DND-41 (cell line): Measurements from ENCODE around the gene ZNF211.

Experiments
- EZH2 ChIP-seq: IDR thresholded peaks from 3 replicates; pipeline ENCODE4 v1.6.1; 2012; ENCODE audit warnings: borderline replicate concordance, low read depth, mild to moderate bottlenecking, moderate library complexity, low read length, inconsistent platforms; ENCODE audit not compliant: severe bottlenecking
- TF ChIP-seq, protein P1 (sequence below): IDR thresholded peaks from 2 replicates; pipeline ENCODE4 v1.5.1; 2012; ENCODE audit warnings: borderline replicate concordance, low read length, moderate library complexity, mild to moderate bottlenecking; ENCODE audit not compliant: poor library complexity, severe bottlenecking; ENCODE audit errors: extremely low read depth

- TF ChIP-seq, protein P1, sequence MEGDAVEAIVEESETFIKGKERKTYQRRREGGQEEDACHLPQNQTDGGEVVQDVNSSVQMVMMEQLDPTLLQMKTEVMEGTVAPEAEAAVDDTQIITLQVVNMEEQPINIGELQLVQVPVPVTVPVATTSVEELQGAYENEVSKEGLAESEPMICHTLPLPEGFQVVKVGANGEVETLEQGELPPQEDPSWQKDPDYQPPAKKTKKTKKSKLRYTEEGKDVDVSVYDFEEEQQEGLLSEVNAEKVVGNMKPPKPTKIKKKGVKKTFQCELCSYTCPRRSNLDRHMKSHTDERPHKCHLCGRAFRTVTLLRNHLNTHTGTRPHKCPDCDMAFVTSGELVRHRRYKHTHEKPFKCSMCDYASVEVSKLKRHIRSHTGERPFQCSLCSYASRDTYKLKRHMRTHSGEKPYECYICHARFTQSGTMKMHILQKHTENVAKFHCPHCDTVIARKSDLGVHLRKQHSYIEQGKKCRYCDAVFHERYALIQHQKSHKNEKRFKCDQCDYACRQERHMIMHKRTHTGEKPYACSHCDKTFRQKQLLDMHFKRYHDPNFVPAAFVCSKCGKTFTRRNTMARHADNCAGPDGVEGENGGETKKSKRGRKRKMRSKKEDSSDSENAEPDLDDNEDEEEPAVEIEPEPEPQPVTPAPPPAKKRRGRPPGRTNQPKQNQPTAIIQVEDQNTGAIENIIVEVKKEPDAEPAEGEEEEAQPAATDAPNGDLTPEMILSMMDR, result no peak
- no peak for TF ChIP-seq EZH2
Measured at GRCh38 chr19:57656346-57656745, 23.4 kb downstream of the ZNF211 start.
